NT2/D1 (cell line): ENCODE measurements around the gene ZBTB34.

ENCODE experiments used
- SUZ12 ChIP-seq: IDR thresholded peaks from 2 replicates; pipeline ENCODE4 v1.6.1; 2011; ENCODE audit not compliant: insufficient read length, insufficient read depth; ENCODE audit errors: extremely low read depth
- YY1 ChIP-seq: IDR thresholded peaks from 2 replicates; pipeline ENCODE4 v1.6.1; 2011; ENCODE audit not compliant: insufficient read length, insufficient read depth
- ZNF274 ChIP-seq: IDR thresholded peaks from 2 replicates; pipeline ENCODE4 v1.6.1; 2011; ENCODE audit warnings: mild to moderate bottlenecking, low read depth, low read length

DNA sequence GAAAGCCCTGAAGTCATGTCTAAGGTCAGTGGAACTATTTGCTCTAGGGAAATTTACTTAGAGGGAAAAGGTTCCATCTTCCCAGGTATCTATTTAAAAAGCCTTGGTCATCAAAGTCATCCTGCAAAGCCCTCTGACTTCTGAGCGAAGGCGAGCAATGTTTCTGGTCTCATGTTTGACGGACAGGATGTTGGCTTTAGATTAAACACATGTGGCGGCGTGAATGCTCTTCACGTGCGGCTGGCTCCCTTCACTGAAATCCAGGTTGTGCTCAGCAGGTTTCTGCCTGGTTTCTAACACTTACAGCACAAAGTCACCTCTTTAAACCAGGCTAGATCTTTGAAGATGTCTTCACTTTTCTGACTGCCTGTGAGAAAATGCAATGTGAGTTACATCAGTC, 5.7 kb upstream of the ZBTB34 start:
- TF ChIP-seq ZNF274 (no peak), SUZ12 (no peak), YY1 (no peak)
